ENCODE measurements around the gene TAC4. TPM values are rescaled to one million over a fixed set of nuclear protein-coding genes. Genes with fewer than 3 reads are reported as not detected.

The TAC4 gene, protein sequence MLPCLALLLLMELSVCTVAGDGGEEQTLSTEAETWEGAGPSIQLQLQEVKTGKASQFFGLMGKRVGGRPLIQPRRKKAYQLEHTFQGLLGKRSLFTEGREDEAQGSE
- total RNA-seq (2014; rRNA removed) = not detected in 2 replicates
- polyA plus RNA-seq (2012) = 0.11 TPM

DNA sequence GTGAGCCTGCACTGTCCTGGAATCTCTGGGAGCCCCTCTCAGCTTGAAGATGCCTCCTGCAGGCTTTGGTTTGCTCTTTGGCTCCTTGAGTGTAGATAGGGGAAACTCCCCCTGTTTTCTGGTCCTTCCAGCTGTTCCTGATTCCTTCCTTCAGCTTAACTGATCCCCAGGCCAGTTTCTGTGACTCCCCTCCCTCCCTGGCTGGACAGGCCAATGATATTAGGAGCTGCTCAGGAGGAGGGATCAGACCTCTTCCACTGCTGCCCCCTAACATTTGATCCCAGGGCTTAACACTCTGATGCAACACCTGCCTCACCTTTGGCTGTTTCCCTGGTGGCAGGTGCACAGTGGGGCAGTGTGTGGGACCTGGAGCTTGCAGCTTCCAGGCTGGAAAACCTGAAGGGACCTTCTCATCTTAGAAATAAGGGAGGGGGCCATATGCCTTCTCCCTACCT is at the start of gene TAC4:
TSS of gene TAC4 (minus strand) at position 51 of the 455 bp plus-strand sequence. CDS start 52 bp downstream, outside the sequence.
- no peak for DNase-seq (ENCODE audit: low read depth)

DNA sequence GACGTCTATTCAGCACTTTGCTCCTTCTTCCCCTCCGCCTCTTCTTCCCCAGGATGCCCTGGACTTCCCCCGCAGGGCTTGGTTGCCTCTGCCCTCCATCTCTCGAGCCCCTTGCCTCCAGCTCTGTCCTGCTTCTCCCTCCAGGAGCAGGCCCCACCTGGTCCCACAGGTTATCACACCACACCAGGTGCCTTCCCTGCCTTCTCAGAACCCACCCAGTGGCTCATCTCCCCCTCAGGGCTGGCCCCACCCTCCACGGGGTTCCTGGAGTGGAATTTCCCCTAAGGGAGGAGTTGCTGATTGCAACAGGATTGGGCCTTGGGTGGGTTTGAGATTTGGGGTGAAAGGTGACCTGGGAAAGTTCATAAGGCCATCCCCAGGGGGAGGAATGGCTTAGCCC is 49.0 kb upstream of the TAC4 start:
- DNase-seq (ENCODE audit: low read depth) = no peak

DNA sequence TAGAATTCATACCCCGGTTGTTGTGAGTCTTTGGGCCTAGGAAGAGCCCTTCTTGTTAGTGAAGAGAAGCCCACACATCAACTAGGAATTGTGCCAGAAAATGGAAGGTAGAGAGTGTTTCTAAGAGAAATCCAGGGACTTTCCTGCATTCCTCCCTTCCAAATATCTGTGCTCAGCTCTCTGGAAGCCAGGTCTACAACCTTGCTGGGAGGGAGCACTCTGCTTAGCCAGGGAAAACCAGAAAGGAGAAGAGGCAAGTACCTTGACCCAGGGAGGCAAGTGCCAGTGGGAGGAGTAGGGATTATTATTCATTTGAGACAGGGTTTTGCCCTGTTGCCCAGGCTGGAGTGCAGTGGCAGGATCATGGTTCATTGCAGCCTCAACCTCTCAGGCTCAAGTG is 48.4 kb upstream of the TAC4 start:
- no peak for DNase-seq (ENCODE audit: low read depth)

DNA sequence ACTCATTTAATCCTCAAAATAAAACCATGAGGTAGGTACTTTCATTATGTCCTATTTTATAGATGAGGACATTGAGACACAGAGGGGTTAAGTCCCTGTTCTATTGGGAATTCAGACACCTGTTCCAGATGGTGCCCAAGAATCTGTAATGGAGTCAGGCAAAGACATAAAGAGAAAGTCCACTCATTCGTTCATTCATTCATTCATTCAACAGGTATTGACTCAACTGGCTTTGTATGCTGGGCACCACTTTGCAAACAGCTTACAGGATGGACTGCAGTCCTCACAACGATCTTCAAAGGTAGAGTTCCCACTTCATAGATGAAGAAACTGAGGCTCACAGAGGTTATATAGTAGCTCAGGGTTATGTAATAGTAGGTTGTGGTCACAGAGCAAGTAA is 47.9 kb upstream of the TAC4 start:
- DNase-seq (ENCODE audit: low read depth) = no peak

DNA sequence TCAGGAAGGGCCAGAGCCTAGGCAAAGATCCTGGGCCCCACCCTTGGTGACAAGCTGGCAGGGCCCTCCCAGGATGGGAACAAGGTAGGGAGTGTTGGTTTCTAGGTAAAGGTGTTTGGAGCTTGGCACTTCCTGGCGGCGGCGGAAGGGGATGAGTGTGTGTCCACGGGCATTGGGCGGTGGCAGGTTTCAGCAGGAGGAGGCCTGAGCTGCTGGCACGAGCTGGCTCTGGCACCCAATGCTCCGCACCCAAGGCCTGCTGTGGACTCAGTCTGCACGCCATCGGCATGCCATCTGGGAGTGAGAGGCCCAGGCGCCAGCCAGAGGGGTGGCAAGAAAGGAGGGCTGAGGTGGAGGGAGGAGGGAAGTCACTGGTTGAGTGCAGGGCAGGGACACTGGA is 46.9 kb upstream of the TAC4 start:
- DNase-seq (ENCODE audit: low read depth) = no peak

DNA sequence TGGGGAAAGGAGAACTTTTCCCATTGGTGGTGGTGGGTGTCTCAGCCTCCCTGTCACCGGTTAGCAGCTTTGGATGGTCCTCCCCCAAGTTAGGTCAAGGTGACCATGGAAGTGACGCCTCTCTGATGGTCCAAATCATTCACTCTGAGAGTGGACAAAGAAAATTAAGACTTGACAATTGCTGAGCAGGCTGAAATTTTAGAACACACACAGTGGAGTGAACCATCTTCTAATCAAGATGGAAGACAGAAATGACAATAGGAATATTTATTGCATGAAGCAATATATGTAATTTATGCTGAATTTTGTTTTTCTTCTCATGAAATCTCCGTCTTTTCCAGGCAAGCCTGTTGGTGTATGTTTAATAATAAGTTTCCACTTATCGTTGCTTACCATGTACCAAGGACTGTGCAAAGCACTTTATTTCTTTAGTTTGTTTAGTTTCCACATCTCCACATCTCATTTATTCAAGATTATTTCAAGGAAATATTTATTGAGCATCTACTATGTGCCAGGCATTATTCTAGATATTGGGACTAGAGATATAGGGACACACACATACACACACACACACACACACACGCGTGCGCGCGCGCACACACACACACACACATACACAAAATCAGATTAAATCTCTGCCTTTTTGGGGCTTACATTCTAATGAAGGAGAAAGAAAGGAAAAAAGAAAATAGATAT is 44.0 kb upstream of the TAC4 start:
- no peak for DNase-seq (ENCODE audit: low read depth)

DNA sequence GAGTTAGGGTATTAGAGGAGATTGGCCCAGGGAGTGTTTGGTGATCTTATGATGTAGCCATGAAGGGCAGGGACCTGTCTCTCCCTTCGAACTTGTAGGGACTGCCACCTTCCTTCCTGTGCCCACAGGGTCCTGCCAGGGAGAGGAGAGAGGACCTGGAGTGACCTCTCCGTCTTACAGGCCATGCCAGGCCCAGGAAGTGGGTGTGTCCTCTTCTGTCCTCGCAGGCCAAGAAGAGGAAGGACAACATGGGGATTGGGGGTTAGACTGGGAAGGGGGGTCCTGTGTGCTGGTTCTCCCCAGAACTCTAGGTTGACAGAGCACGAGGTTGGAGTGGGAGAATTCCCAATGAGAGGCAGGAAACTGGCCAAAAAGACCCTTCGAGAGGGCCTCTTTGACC is 43.4 kb upstream of the TAC4 start:
- DNase-seq (ENCODE audit: low read depth) = no peak

DNA sequence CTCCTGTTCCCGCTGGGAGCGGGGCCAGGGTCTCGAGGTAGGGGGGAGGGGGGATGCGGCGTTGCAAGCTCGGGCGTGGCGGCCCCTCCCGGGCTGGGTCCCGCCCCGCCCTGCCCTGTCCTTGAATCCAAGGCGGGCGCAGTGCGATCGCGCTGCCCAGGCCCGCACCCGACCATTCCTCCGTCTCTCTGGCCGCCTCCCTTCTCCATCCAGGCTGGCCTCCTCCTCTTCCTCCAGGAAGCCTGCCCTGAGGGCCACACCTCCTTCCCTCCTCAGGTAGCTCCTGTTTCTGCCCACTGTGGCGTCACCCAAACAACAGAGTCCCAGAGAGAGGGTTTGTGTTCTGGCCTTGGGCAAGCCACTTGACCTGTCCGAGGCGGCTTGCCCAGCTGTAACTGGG is 43.0 kb upstream of the TAC4 start:
- DNase-seq (ENCODE audit: low read depth) = no peak

DNA sequence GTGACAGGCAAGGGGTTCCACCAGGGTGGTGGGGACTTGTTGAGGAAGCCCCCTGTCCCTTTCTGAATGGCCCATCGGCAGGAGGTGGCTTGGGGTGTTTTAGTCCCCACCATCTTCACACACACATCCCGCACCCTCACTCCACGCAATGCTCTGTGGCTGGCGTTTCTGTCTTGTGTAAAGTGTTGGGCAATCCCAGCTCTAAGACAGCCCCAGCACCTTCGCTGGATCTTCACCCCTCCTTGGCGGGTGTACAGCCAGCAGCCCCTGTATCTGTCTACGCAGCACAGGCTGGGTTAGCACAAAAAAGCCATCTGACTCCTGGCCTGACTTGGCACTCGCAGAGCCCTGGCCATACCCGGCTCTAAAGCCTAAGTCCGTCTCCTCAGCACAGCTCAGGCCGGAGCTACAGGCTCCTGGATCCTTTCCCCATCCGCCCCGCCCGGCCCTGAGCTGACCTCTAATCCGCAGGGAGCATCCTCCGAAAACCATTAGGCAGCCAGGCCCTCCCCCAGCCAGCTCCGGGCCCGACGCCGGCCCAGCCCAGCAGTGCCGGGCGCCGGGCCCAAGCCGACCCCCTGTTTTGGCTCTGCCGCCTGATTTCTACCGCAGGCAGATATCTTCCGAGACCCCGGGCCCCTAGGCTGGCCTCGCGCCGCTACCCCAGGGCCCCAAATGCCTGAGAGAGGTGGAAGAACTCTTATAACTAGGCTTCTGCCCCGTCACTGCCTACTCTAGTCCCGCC is 42.4 kb upstream of the TAC4 start:
- no peak for DNase-seq (ENCODE audit: low read depth)

DNA sequence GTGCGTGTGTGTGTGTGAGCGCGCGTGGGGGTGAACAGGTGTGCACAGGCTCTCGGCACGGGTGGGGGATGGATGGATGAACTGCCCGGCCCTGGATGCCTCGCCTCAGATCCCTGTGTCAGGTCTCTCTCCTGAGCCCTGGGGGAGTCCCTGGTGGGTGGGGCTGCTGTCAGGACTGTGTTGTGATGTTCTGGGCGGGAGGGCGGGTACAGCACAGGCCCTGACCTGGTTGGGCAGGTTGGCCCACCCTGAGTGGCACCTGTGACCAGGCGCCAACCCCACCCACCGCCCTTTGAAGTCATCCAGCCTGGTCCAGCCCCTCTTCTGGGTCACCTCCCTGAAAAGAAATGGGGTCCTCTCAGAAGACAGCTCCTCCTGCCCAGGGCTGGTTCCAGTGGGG is 41.6 kb upstream of the TAC4 start:
- no peak for DNase-seq (ENCODE audit: low read depth)

DNA sequence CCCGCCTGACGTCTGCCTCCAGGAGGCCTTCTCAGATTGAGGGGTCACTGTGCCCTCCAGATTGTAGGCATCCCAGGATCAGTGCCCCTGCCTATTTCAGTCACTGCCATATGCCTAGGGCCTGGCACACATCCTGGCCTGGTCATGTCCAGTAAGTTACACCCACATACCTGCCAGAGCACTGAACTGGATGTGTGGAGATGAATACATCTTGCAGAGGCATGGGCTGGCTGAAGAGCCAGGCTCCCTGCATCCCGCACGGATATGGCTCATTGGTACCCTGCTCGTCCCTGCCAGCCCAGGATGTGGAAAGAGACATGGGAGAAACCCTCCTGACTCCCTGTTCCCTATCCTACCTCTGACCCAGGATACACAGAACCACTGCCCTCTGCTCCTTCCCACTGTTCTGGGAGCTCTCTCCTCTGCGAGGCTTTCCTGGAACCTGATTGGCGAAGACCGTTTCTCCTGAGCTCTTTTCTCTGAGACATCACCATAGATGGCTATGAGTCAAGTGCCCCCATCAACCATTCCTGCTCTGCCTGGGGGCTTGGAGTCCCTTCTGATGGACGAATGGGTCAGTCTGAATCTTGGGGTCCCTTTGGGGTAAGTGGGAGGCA is 40.0 kb upstream of the TAC4 start:
- no peak for DNase-seq (ENCODE audit: low read depth)

DNA sequence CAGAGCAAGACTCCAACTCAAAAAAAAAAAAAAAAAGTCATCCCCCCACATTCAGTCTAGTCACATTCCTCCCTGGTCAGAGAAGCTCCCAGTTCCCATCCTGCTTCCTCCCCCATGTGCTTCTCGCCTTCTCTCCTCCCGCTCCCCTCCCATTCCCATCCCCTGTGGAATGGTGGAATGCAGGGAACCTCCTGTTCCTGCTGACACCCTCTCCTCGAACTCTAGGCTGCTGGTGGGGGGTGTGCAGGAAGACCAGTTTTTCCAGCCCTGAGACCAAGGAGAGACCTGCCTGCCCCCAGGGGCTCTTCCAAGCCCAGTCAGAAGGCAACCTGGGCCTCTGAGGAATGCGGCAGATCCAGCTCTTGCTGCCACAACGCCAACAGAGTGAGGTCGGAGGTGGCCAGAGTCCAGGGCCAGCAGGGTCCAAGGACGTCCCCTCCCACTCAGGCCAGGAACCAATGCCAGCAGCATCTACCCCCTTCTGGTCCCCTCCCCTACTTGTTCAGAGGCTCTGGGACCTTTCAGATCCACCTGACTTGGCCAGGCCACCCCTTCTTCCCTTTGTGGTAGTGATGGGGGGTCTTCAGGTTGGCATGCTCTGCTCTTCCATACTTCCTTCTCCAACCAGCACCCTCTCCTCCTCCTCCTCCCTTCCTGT is 39.3 kb upstream of the TAC4 start:
- DNase-seq (ENCODE audit: low read depth) = no peak

DNA sequence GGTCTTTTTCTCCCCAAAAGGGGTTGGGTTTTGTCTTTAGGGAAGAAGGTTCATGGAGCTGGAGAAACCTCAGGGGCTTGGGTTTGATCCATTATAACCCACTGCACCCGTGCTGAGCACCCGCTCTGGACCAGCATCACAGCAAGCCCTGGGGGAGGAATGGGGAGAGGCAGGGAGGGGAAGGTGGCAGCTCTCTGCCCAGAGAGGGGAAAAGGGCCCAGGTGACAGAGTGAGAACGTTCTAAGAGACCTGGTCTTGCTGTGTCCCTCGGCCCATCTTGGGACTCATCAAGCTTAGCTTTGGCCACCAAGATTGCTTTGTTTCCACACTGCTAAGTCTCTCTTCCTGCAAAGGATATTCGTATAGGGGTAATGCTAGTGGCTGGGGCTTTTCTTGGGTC is 38.2 kb upstream of the TAC4 start:
- no peak for DNase-seq (ENCODE audit: low read depth)

DNA sequence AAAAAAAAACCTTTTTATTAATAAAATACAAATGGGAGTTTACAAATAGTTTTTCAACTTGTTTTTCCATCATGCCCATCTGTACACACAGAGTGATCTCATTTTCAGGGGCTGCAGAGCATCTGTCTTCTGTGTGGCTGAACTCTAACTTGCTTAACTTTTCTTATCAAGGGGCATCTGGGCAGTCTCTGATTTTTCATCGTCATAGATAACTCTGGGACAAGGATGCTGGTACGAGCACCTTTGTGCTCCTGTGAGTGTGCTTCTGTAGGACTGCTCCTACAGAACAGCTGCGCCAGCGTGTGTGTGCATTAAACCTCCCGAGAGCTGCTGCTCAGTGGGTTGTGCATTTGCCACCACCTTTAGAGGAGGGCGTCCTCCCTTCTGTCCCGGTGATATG is 34.6 kb upstream of the TAC4 start:
- DNase-seq (ENCODE audit: low read depth) = no peak

DNA sequence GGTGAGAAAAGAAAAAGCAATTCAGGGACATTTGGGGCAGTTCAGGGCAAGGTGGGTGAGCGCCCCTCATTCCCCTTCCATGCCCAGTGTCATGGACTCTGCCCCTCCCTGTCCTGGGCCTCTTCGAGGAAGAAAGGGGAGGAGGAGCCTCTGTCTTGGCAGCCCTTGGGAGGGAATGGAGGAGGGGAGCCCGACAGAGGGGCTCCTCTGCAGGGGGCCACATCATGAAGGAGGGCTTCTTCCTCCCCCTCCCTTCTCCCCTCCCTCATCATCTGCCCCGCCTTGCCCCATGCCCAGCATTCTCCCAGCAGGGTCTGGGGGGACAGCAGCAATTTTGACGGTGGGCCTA is 33.2 kb upstream of the TAC4 start:
- no peak for DNase-seq (ENCODE audit: low read depth)

DNA sequence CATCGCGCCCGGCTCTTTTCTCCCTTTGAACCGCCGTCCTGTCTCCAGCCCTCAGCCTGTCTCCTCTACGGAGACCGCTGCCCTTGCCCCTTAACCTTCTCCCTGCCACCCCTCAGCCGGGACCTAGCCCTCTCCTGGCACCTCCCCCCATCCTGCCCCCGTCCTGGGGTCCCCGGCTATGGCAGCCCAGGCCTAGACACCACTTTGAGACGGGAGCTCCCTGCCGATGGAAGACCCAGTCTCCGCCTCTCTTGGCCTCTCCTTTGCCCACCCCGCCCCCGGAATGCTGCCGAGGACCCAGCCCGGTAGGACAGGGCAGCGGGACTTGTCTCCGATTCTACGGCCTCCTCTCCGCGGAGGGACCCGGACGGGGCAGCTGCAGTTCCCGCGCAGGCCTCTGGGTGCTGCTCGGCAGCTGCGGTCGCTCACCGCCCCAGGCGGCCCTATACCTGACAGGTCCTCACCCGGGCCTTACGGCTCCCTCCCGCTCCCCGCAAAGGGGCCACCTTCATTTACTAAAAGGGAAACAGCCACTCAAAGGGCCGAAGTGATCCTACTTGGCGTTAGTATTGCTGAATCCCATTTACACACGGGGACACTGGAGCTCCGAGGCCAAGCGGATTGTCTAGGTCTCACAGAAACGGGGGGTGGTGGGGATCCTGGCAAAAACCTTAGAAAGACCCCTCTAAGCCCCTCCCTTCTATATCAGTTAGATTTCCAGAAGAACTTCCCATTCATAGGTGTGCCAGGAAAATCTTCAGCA is 32.6 kb upstream of the TAC4 start:
- peak; percentile 38 for DNase-seq (ENCODE audit: low read depth)

DNA sequence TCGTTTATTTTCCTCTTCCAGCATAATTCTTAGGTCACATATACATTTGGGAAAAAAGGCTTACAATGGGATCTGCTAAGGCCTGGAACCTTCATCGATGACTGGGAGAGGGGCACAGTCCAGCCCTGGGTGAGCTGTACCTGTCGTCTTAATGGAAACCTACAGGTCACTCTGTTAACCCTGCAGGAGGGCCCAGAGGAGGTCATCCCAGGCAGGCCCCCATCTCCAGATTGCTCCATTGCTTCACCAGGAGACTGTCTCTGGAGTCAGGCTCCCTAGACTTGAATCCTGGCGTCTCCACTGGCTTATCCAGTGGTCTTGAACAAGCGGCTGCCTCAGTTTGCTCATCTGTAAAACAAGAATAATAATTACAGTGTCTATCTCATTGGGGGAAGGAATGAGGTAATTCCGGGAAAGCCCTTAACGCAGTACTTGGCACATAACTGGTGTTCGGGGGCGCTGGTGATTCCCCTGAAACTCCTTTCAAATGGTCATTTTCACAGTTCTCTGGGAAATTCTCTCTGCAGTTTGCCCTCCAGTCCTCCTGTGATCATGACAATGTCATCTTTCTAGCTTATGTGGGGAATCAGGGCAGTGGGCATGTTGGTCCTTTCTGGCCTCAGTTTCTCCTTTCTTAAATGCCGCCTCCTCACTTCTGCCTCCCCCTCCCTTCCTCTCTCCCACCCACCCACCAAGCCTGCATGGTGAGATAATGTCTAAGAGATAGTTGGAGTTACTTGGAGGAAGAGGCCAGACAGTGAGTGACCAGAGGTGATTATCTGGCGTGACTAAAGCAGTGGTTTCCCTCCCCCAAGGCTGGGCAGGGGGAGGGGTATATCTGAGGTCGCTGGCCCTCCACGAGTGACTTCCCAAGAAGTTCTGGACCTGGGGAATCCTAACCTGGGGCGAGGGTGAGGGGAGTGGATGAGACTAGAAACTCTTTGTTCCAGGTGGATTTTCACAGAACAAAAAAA is 31.3 kb upstream of the TAC4 start:
- no peak for DNase-seq (ENCODE audit: low read depth)

DNA sequence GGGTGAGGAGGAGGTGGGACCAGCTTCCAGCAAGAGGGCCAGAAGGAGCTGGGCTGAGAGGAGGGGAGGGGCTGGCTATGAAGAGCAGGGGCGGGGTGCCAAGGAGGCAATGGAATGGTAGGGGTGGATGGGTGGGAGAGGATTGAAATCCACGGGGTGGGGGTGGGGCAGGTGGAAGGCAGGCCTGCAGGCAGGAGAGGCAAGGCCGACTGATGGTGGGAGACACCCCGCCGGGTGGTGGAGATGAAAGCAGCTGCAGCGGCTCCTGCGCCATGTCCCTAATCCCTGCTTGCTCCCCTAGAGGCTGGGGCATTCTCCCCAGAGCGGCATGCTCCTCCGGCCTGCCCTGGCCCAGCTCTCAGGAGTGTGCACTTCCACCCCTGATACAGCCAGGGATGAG is 27.8 kb upstream of the TAC4 start:
- no peak for DNase-seq (ENCODE audit: low read depth)

DNA sequence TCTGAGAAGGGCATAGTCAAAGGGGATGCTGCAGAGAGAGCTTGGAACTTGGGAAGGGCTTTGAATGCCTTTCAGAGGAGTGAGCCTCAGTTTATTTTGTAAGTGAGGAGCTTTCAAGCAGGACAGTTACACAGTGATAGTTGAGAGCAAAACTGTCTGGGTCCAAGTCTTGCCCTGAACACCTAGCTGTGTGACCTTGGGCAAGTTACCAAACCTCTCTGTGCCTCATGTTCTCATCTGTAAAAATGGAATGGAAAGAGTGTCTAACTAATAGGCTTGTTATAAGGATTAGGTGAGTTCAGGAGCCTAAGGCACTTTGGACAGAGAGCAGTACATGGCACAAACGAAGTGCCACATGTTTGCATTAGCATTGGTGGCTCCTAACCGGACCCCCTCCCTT is 27.0 kb upstream of the TAC4 start:
- no peak for DNase-seq (ENCODE audit: low read depth)

DNA sequence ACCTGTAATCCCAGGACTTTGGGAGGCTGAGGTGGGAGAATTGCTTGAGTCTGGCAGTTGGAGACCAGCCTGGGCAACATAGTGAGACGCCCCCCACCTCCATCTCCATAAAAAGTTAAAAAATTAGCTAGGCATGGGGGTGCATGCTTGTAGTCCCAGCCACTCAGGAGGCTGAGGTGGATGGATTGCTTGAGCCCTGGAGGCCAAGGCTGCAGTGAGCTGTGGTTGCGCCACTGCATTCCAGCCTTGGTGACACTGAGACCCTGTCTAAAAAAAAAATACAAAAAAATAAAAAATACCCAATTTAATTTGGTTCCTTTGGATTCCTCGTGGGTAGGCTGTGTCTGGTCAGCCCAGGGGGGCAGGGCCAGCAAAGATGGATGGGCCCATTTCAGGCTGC is 26.1 kb upstream of the TAC4 start:
- DNase-seq (ENCODE audit: low read depth) = no peak
